IMR-90 (cell line): Measurements from ENCODE around the gene TRAF1.

Experiments used
- BHLHE40 ChIP-seq: fragments of 150-350 bp; IDR thresholded peaks from 2 replicates; pipeline ENCODE4 v1.6.1; 2016; ENCODE audit warnings: mild to moderate bottlenecking, low read depth, low read length
- CEBPB ChIP-seq: IDR thresholded peaks from 2 replicates; pipeline ENCODE4 v1.6.1; 2012; ENCODE audit warnings: low read depth, low read length, improper control_type of control experiment
- CHD1 ChIP-seq: IDR thresholded peaks from 2 replicates; pipeline ENCODE4 v1.6.1; 2012; ENCODE audit warnings: low read depth, low read length, improper control_type of control experiment
- CTCF ChIP-seq: conservative IDR thresholded peaks from 2 replicates; pipeline ENCODE4 v1.5.1; 2012; ENCODE audit warnings: mild to moderate bottlenecking, low read depth, low read length, improper control_type of control experiment
- ELK1 ChIP-seq: fragments of 150-350 bp; IDR thresholded peaks from 2 replicates; pipeline ENCODE4 v1.6.1; 2016; ENCODE audit warnings: low read depth, mild to moderate bottlenecking, low read length, moderate library complexity, borderline replicate concordance
- FOS ChIP-seq: fragments of 150-350 bp; IDR thresholded peaks from 2 replicates; pipeline ENCODE4 v1.6.1; 2016; ENCODE audit warnings: low read depth, low read length
- MAZ ChIP-seq: IDR thresholded peaks from 2 replicates; pipeline ENCODE4 v1.6.1; 2012; ENCODE audit warnings: low read depth, mild to moderate bottlenecking, low read length, improper control_type of control experiment, moderate library complexity, borderline replicate concordance
- MXI1 ChIP-seq: IDR thresholded peaks from 2 replicates; pipeline ENCODE4 v1.6.1; 2012; ENCODE audit warnings: low read depth, mild to moderate bottlenecking, low read length, moderate library complexity, borderline replicate concordance
- NFE2L2 ChIP-seq: fragments of 150-350 bp; IDR thresholded peaks from 2 replicates; pipeline ENCODE4 v1.6.1; 2016; ENCODE audit warnings: low read depth, mild to moderate bottlenecking, low read length
- POLR2A ChIP-seq: IDR thresholded peaks from 2 replicates; pipeline ENCODE4 v1.6.1; 2012; ENCODE audit warnings: mild to moderate bottlenecking, low read depth, low read length
- RAD21 ChIP-seq: IDR thresholded peaks from 2 replicates; pipeline ENCODE4 v1.6.1; 2012; ENCODE audit warnings: low read length, improper control_type of control experiment
- RFX5 ChIP-seq: IDR thresholded peaks from 2 replicates; pipeline ENCODE4 v1.8.0; 2012; ENCODE audit warnings: low read depth, mild to moderate bottlenecking, low read length, moderate library complexity
- TF ChIP-seq, protein P1 (sequence below): fragments of 150-350 bp; IDR thresholded peaks from 2 replicates; pipeline ENCODE4 v1.6.1; 2017; ENCODE audit warnings: mild to moderate bottlenecking, antibody characterized with exemption, low read length, low read depth

DNA sequence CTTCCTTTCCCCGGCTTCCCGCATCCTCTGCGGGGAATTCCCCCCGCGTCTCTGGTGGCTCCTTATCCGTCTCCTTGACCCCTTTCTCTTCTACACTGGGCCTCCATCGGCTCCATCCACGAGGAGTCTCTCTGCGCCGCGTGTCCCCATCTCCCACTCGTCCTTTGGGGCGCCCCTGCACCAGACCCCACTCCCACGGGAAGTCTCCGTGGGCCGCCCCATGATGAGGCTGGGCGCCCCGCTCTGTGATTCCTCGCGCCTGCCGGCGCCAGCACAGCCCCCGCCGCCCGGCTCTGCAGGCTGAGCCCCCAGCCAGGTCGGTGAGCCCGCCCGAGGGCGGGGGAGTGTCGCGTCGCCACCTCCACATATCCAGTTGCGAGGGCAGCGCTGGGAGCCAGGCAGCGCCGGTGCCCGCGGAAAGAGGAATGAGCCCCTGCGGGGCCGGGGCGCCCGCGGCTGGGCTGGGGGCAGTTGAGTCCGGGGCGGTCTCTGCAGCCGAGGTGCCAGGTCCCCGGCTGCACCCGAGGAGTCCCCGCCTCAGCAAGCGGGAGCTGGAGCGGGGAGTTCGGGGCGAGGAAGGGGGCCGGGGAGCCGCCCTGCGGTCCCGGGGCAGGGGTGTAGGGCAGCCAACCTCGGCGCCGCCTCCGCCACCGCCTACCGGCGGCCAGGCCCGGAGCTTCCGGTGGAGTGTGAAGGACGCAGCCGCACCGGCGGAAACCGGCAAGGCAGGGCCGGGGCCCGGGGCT lies 2.1 kb upstream of the TRAF1 start:
- no peak for TF ChIP-seq CTCF
- TF ChIP-seq POLR2A, result no peak
- no peak for TF ChIP-seq RFX5
- TF ChIP-seq CHD1, result no peak
- no peak for TF ChIP-seq BHLHE40
- no peak for TF ChIP-seq RAD21
- no peak for TF ChIP-seq ELK1
- TF ChIP-seq, protein P1, sequence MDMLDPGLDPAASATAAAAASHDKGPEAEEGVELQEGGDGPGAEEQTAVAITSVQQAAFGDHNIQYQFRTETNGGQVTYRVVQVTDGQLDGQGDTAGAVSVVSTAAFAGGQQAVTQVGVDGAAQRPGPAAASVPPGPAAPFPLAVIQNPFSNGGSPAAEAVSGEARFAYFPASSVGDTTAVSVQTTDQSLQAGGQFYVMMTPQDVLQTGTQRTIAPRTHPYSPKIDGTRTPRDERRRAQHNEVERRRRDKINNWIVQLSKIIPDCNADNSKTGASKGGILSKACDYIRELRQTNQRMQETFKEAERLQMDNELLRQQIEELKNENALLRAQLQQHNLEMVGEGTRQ, result no peak
- TF ChIP-seq MXI1, result no peak
- TF ChIP-seq FOS, result no peak
- TF ChIP-seq MAZ, result no peak
- no peak for TF ChIP-seq NFE2L2
- TF ChIP-seq CEBPB, result no peak
